ENCODE data around the gene CDH13. TPM values are rescaled to one million over a fixed set of nuclear protein-coding genes. Genes with fewer than 3 reads are reported as not detected.

CDH13 gene
- total and polyA plus RNA-seq, 2 of the 8 experiments (the other 6 are each of a cell fraction or from before 2014, with no cell fraction given) = 2.3 to 2.4 TPM

DNA sequence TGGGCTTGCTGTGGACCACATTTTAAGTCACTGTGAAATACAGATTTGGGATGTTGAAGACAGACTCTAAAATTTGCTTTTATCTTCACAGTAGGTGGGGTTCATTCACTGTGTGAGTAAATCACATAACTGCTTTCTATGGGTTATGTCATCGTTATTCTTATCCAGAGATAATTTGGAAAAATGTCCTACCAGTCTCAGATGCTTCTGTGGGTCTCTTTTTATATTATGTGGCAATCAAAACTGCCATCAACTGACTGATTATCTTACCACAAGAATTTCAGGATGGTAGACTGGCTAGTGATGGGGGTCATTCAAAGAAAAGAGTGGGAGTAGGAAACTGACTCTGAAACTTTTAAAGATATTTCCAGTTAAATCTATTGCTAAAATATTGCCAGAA lies 1184.1 kb downstream of the CDH13 start:
- no peak overlapping the region for H3K14ac ChIP-seq (ENCODE audit: insufficient read length)
- no peak overlapping the region for H3K18ac ChIP-seq (ENCODE audit: extremely low read depth, low read length)
- H3K23ac ChIP-seq (ENCODE audit: insufficient read length) = no peak overlapping the region
- no peak overlapping the region for H2BK12ac ChIP-seq (ENCODE audit: low read depth, low read length)
- H3K4ac ChIP-seq (replicated peaks; ENCODE audit: insufficient read length, low read depth, low read length) = no peak overlapping the region
- no peak overlapping the region for H3K4me2 ChIP-seq (ENCODE audit: insufficient read depth in 1 of 2, low read depth in 2 of 2, low read length in 2 of 2)
- H3K79me2 ChIP-seq (ENCODE audit: control insufficient read depth in 1 of 2, insufficient read depth in 2 of 2, low read length in 2 of 2) = peaks cover 6 to 30% of the 10 kb centered on the region in 2 experiments
- FAIRE-seq (no peak), DNase-seq (ENCODE audit: low read depth in 1 of 2, low spot score in 2 of 2) (no peak)
- no peak overlapping the region for H4K91ac ChIP-seq (replicated peaks; ENCODE audit: insufficient read length, low read length)
- peaks cover 0 to 4% of the 10 kb centered on the region in 2 experiments for H4K20me1 ChIP-seq (replicated peaks in 1 of 2; ENCODE audit: control insufficient read depth in 1 of 2, insufficient read depth in 2 of 2, low read length in 2 of 2)
- WGBS, 2 experiments (ENCODE audit: extremely low coverage in 1 of 2, insufficient coverage in 1 of 2, insufficient read length in 1 of 2, insufficient replicate concordance in 2 of 2, low coverage in 1 of 2, low lambda C conversion rate in 2 of 2, missing lambda C conversion rate in 1 of 2) = 89% methylated on average over 1 of the region's 1 CpG; no CpG with 5 or more reads in 1 of the 2 experiments
- H3K79me1 ChIP-seq (ENCODE audit: low read depth, low read length) = peaks cover 6% of the 10 kb centered on the region
- no peak overlapping the region for H2BK20ac ChIP-seq (ENCODE audit: low read length)
- CTCF ChIA-PET (ENCODE audit: partially characterized antibody) = interaction anchor here (0.6 to 1.3 kb wide), 2 partner anchors 16 to 1548 kb away, joined by 3 read pairs; no protein-coding TSS in a partner anchor
- H3K4me3 ChIP-seq (ENCODE audit: extremely low read depth in 1 of 4, insufficient read depth in 2 of 4, low read depth in 3 of 4, low read length in 4 of 4) = no peak overlapping the region
- H3K9me3 ChIP-seq (ENCODE audit: insufficient read depth in 2 of 2, low read depth in 1 of 2, low read length in 1 of 2) = no peaks in the 10 kb centered on the region
- POLR2A ChIA-PET (ENCODE audit: partially characterized antibody) = no interaction called here
- H3K27ac ChIP-seq (ENCODE audit: low read depth, low read length) = no peak overlapping the region
- H4K5ac ChIP-seq (ENCODE audit: insufficient read length, low read depth, low read length) = no peak overlapping the region
- no peaks in the 10 kb centered on the region; a peak in 1 of 7 replicates for H3K27me3 ChIP-seq (replicated peaks in 1 of 4; ENCODE audit: control insufficient read depth in 3 of 4, extremely low read depth in 1 of 4, insufficient read depth in 3 of 4, low read length in 3 of 4)
- no peak overlapping the region for H2BK5ac ChIP-seq (ENCODE audit: low read depth, low read length)
- H2BK120ac ChIP-seq (replicated peaks; ENCODE audit: low read depth, low read length) = no peak overlapping the region
- no peak overlapping the region for H2BK15ac ChIP-seq (ENCODE audit: low read length)
- peaks cover 5 to 25% (median 13%) of the 10 kb centered on the region in 4 experiments for H3K4me1 ChIP-seq (replicated peaks in 1 of 4; ENCODE audit: control insufficient read depth in 3 of 4, insufficient read depth in 4 of 4, low read length in 3 of 4)
- peaks cover 5% of the 10 kb centered on the region for H3K23me2 ChIP-seq (ENCODE audit: low read depth, low read length)
- no peak overlapping the region for H3K9ac ChIP-seq (replicated peaks in 1 of 4; ENCODE audit: extremely low read depth in 1 of 4, low read depth in 3 of 4, low read length in 3 of 4)
- H2AFZ ChIP-seq (ENCODE audit: low read length) = no peak overlapping the region
- peaks cover 0 to 17% (median 2%) of the 10 kb centered on the region in 4 experiments; a peak in 4 of 8 replicates for H3K36me3 ChIP-seq (ENCODE audit: control insufficient read depth in 2 of 4, insufficient read depth in 4 of 4, low read length in 3 of 4)
- H2AK5ac ChIP-seq (ENCODE audit: low read depth, low read length) = no peak overlapping the region
- H3K56ac ChIP-seq (replicated peaks; ENCODE audit: insufficient read length, low read depth, low read length) = no peak overlapping the region
- H4K8ac ChIP-seq (ENCODE audit: extremely low read depth, insufficient read depth, low read length) = no peak overlapping the region
- no peak for TF ChIP-seq TEAD4 (IDR thresholded peaks at IDR 0.05; ENCODE audit: low read depth, low read length)
- TF ChIP-seq HDAC6 (IDR thresholded peaks at IDR 0.05; ENCODE audit: low read depth, low read length) = no peak
- TF ChIP-seq POU5F1 (IDR thresholded peaks at IDR 0.05; ENCODE audit: low read depth, low read length) = no peak
